Measurements from ENCODE around the gene OVCH1. TPM values are rescaled to one million over a fixed set of nuclear protein-coding genes. Genes with fewer than 3 reads are reported as not detected.

OVCH1 gene
- total RNA-seq, 1 experiment from 2014 or later = 0.45 TPM

Other genes with a start within 250 kb of the OVCH1 start
- gene ERGIC2, start 116.5 kb downstream of the OVCH1 start, total RNA-seq (2014; rRNA removed; shearing (Covaris generic)) = 106 and 115 TPM in 2 replicates